Stomach smooth muscle (tissue), 2 donors: Measurements from ENCODE around the gene TPST1.

Experiments
- H3K27ac ChIP-seq: one replicate; pipeline ENCODE4 v1.7.0; 2013; ENCODE audit warnings: mild to moderate bottlenecking, low read length, inconsistent platforms
- H3K27me3 ChIP-seq, 2 donors: one replicate each; pipeline ENCODE4 v1.7.0; 2013; ENCODE audit warnings: low read length in 2 of 2; ENCODE audit not compliant: insufficient read depth in 2 of 2, control insufficient read depth in 1 of 2
- H3K36me3 ChIP-seq, 2 donors: one replicate each; pipeline ENCODE4 v1.7.0; 2013; ENCODE audit warnings: low read length in 2 of 2; ENCODE audit not compliant: control insufficient read depth in 2 of 2, insufficient read depth in 2 of 2
- H3K4me1 ChIP-seq: one replicate; pipeline ENCODE4 v1.7.0; 2013; ENCODE audit warnings: low read length; ENCODE audit not compliant: control insufficient read depth, insufficient read depth
- H3K4me3 ChIP-seq, 2 donors: one replicate each; pipeline ENCODE4 v1.7.0; 2013; ENCODE audit warnings: low read length in 2 of 2
- H3K9ac ChIP-seq, 2 donors: one replicate each; pipeline ENCODE4 v1.7.0; 2013; ENCODE audit warnings: low read length in 2 of 2, mild to moderate bottlenecking in 1 of 2
- H3K9me3 ChIP-seq, 2 donors: one replicate each; pipeline ENCODE4 v1.7.0; 2013; ENCODE audit warnings: low read length in 2 of 2; ENCODE audit not compliant: control insufficient read depth in 2 of 2
- donor health status: healthy.
- donor health status: Pancreatic carcinoma.

The TPST1 gene

GRCh38 chr7:66282591-66282935, 77.4 kb downstream of the TPST1 start:
- no peaks in the 10 kb centered on the region for H3K36me3 ChIP-seq
- H3K27me3 ChIP-seq = no peaks in the 10 kb centered on the region
- no peaks in the 10 kb centered on the region for H3K4me1 ChIP-seq
- H3K4me3 ChIP-seq = peak overlapping the region in 1 of 2 donors; percentile 10
- H3K27ac ChIP-seq = no peak overlapping the region
- no peaks in the 10 kb centered on the region for H3K9me3 ChIP-seq
- H3K9ac ChIP-seq = no peak overlapping the region

GRCh38 chr7:66283003-66283920, 78.1 kb downstream of the TPST1 start:
- Histone ChIP-seq H3K27me3 (no peaks in the 10 kb centered on the region), H3K4me1 (no peaks in the 10 kb centered on the region), H3K27ac (no peak overlapping the region), H3K36me3 (no peaks in the 10 kb centered on the region), H3K9me3 (no peaks in the 10 kb centered on the region), H3K9ac (no peak overlapping the region), H3K4me3 (no peak overlapping the region)

- Histone ChIP-seq H3K27me3 (no peaks in the 10 kb centered on the region), H3K27ac (no peak overlapping the region), H3K36me3 (no peaks in the 10 kb centered on the region), H3K9me3 (peaks cover 0 to 6% of the 10 kb centered on the region in 2 donors), H3K4me1 (no peaks in the 10 kb centered on the region), H3K9ac (no peak overlapping the region), H3K4me3 (no peak overlapping the region)
These were observed 90.9 kb downstream of the TPST1 start for GRCh38 chr7:66296001-66296521.

GRCh38 chr7:66296557-66296956, 91.4 kb downstream of the TPST1 start:
- Histone ChIP-seq H3K4me1 (no peaks in the 10 kb centered on the region), H3K27me3 (no peaks in the 10 kb centered on the region), H3K4me3 (no peak overlapping the region), H3K27ac (no peak overlapping the region), H3K36me3 (no peaks in the 10 kb centered on the region), H3K9me3 (peaks cover 0 to 6% of the 10 kb centered on the region in 2 donors), H3K9ac (no peak overlapping the region)

- Histone ChIP-seq H3K4me3 (no peak overlapping the region), H3K9me3 (peaks cover 0 to 6% of the 10 kb centered on the region in 2 donors), H3K36me3 (no peaks in the 10 kb centered on the region), H3K27ac (no peak overlapping the region), H3K9ac (no peak overlapping the region), H3K27me3 (no peaks in the 10 kb centered on the region), H3K4me1 (no peaks in the 10 kb centered on the region)
These were observed 92.4 kb downstream of the TPST1 start for GRCh38 chr7:66297579-66297978.

GRCh38 chr7:66301249-66301648, 96.1 kb downstream of the TPST1 start:
- Histone ChIP-seq H3K9me3 (peaks cover 0 to 6% of the 10 kb centered on the region in 2 donors), H3K27ac (no peak overlapping the region), H3K4me3 (no peak overlapping the region), H3K4me1 (no peaks in the 10 kb centered on the region), H3K27me3 (no peaks in the 10 kb centered on the region), H3K9ac (no peak overlapping the region), H3K36me3 (no peaks in the 10 kb centered on the region)

- Histone ChIP-seq H3K9me3 (peaks cover 0 to 6% of the 10 kb centered on the region in 2 donors), H3K4me3 (no peak overlapping the region), H3K27ac (no peak overlapping the region), H3K27me3 (no peaks in the 10 kb centered on the region), H3K9ac (no peak overlapping the region), H3K4me1 (no peaks in the 10 kb centered on the region), H3K36me3 (no peaks in the 10 kb centered on the region)
These were observed 96.6 kb downstream of the TPST1 start for GRCh38 chr7:66301737-66302136.

GRCh38 chr7:66303454-66304155, 98.5 kb downstream of the TPST1 start:
- no peak overlapping the region for H3K4me3 ChIP-seq
- no peaks in the 10 kb centered on the region for H3K4me1 ChIP-seq
- H3K9ac ChIP-seq = no peak overlapping the region
- no peaks in the 10 kb centered on the region for H3K27me3 ChIP-seq
- H3K9me3 ChIP-seq = no peaks in the 10 kb centered on the region
- H3K36me3 ChIP-seq = no peaks in the 10 kb centered on the region
- no peak overlapping the region for H3K27ac ChIP-seq

GRCh38 chr7:66304536-66304935, 99.4 kb downstream of the TPST1 start:
- no peaks in the 10 kb centered on the region for H3K9me3 ChIP-seq
- H3K4me3 ChIP-seq = no peak overlapping the region
- H3K4me1 ChIP-seq = no peaks in the 10 kb centered on the region
- no peak overlapping the region for H3K27ac ChIP-seq
- no peaks in the 10 kb centered on the region for H3K27me3 ChIP-seq
- no peak overlapping the region for H3K9ac ChIP-seq
- no peaks in the 10 kb centered on the region for H3K36me3 ChIP-seq

GRCh38 chr7:66306243-66306642, 101.1 kb downstream of the TPST1 start:
- H3K9me3 ChIP-seq = no peaks in the 10 kb centered on the region
- H3K27ac ChIP-seq = no peak overlapping the region
- no peak overlapping the region for H3K4me3 ChIP-seq
- no peaks in the 10 kb centered on the region for H3K4me1 ChIP-seq
- no peaks in the 10 kb centered on the region for H3K36me3 ChIP-seq
- no peak overlapping the region for H3K9ac ChIP-seq
- H3K27me3 ChIP-seq = no peaks in the 10 kb centered on the region
